ENCODE results near the gene MARCHF9. TPM values are rescaled to one million over a fixed set of nuclear protein-coding genes. Genes with fewer than 3 reads are reported as not detected.

MARCHF9 gene
- total RNA-seq (10 to 100 TPM in 1 of 7 donors, 1 to 10 TPM in 6; 5.0 to 15.2 (median 7.7) TPM), polyA plus RNA-seq (1 to 10 TPM; 5.0 to 7.9 TPM)
- long read RNA-seq, donor 1, partial matches to known transcripts = 1 of 2 reads
- long read RNA-seq, donor 1, other reads (novel, unspliced or antisense) = 0 of 2 reads
- long read RNA-seq, donor 2, partial matches to known transcripts = 0 of 4 reads
- long read RNA-seq, donor 2, other reads (novel, unspliced or antisense) = 0 of 4 reads
- long read RNA-seq, donor 3, transcript MARCH9-201 (4 exons, 2,982 nt) = major isoform, 5 of 6 reads
- long read RNA-seq, donor 3, partial matches to known transcripts = 0 of 6 reads
- long read RNA-seq, donor 3, other reads (novel, unspliced or antisense) = 1 of 6 reads

GRCh38 chr12:57754411-57755193 is at the start of gene MARCHF9:
Gene MARCHF9, plus strand, starts transcription at chr12:57755103. Its CDS starts 426 bp downstream, at chr12:57755529.
- Histone ChIP-seq H3K27me3 (no peaks in the 10 kb centered on the region), H3K36me3 (no peaks in the 10 kb centered on the region), H3K27ac (peak within 1 kb of the TSS in 1 of 2 donors; percentile 9), H3K4me3 (peak within 1 kb of the TSS; percentile 69), H3K4me1 (ENCODE audit: insufficient read depth) (peaks cover 9% of the 10 kb centered on the region), H3K9me3 (peaks cover 0 to 10% of the 10 kb centered on the region in 2 donors)
- WGBS, 3 donors = 1 to 4% (median 2%) methylated on average over 18 to 38 of the region's 41 CpGs
- TF ChIP-seq EP300 (IDR thresholded peaks at IDR 0.05) = no peak
- TF ChIP-seq POLR2A (IDR thresholded peaks at IDR 0.05) = no peak
- TF ChIP-seq CTCF (IDR thresholded peaks at IDR 0.05) = no peak
- DNase-seq = peak in 4 of 5 donors; percentile 54 to 64 (median 60)
- intact Hi-C loops (cut with DNase I) = no loop called here

- no peaks in the 10 kb centered on the region for H3K4me1 ChIP-seq (ENCODE audit: insufficient read depth)
- no peaks in the 10 kb centered on the region for H3K36me3 ChIP-seq
- H3K4me3 ChIP-seq = no peak overlapping the region
- WGBS, 3 donors = 82 to 99% (median 96%) methylated on average over 3 of the region's 3 CpGs
- no peak overlapping the region for H3K27ac ChIP-seq
- no peaks in the 10 kb centered on the region for H3K27me3 ChIP-seq
- no peak for DNase-seq
- no peaks in the 10 kb centered on the region for H3K9me3 ChIP-seq
- intact Hi-C loops (cut with DNase I) = no loop called here
- TF ChIP-seq CTCF (IDR thresholded peaks at IDR 0.05) = no peak
- TF ChIP-seq EP300 (IDR thresholded peaks at IDR 0.05) = no peak
- no peak for TF ChIP-seq POLR2A (IDR thresholded peaks at IDR 0.05)
These were observed 47.7 kb upstream of the MARCHF9 start for GRCh38 chr12:57707250-57707649.

GRCh38 chr12:57708296-57708695 is 46.6 kb upstream of the MARCHF9 start:
- no peak for TF ChIP-seq CTCF (IDR thresholded peaks at IDR 0.05)
- TF ChIP-seq POLR2A (IDR thresholded peaks at IDR 0.05) = no peak
- TF ChIP-seq EP300 (IDR thresholded peaks at IDR 0.05) = no peak
- H3K27ac ChIP-seq = no peak overlapping the region
- no peaks in the 10 kb centered on the region for H3K27me3 ChIP-seq
- intact Hi-C loops (cut with DNase I) = no loop called here
- H3K4me3 ChIP-seq = no peak overlapping the region
- no peaks in the 10 kb centered on the region for H3K4me1 ChIP-seq (ENCODE audit: insufficient read depth)
- no peaks in the 10 kb centered on the region for H3K9me3 ChIP-seq
- no peaks in the 10 kb centered on the region for H3K36me3 ChIP-seq
- 76 to 84% (median 83%) methylated on average over 2 of the region's 2 CpGs for WGBS, 3 donors
- DNase-seq = no peak

- intact Hi-C loops (cut with DNase I) = no loop called here
- no peaks in the 10 kb centered on the region for H3K4me1 ChIP-seq (ENCODE audit: insufficient read depth)
- WGBS, 3 donors = 92 to 93% (median 92%) methylated on average over 3 of the region's 3 CpGs
- H3K27me3 ChIP-seq = no peaks in the 10 kb centered on the region
- no peak for DNase-seq
- no peaks in the 10 kb centered on the region for H3K36me3 ChIP-seq
- no peak overlapping the region for H3K4me3 ChIP-seq
- no peak overlapping the region for H3K27ac ChIP-seq
- no peaks in the 10 kb centered on the region for H3K9me3 ChIP-seq
- TF ChIP-seq EP300 (IDR thresholded peaks at IDR 0.05) (no peak), POLR2A (IDR thresholded peaks at IDR 0.05) (no peak), CTCF (IDR thresholded peaks at IDR 0.05) (no peak)
These were observed 42.2 kb upstream of the MARCHF9 start for GRCh38 chr12:57712701-57713100.

All from ovary (tissue), 10 donors.